ENCODE results near the gene WNT5B. TPM values are rescaled to one million over a fixed set of nuclear protein-coding genes. Genes with fewer than 3 reads are reported as not detected.

WNT5B gene
- total and polyA plus RNA-seq, 9 of the 15 experiments (the other 6 are each of a cell fraction or from before 2014, with no cell fraction given) = 0.42 to 16.8 (median 5.4) TPM

GRCh38 chr12:1594261-1595025 lies 34.6 kb upstream of the WNT5B start, which contains the start of gene FBXL14 (continued):
- TF ChIP-seq USF2 (CRISPR knock-in tag; IDR thresholded peaks at IDR 0.05) (peak; percentile 75), ZNF184 (CRISPR knock-in tag; IDR thresholded peaks at IDR 0.05) (no peak), POU5F1 (IDR thresholded peaks at IDR 0.05; ENCODE audit: borderline replicate concordance, low read depth, low read length, partially characterized antibody) (peak; percentile 25), SREBF1 (IDR thresholded peaks at IDR 0.05; ENCODE audit: borderline replicate concordance, low read depth, low read length) (0 out of 2 replicates have a peak, but pooled peaks have one; percentile 16), MITF (IDR thresholded peaks at IDR 0.05) (peak; percentile 63; the same call in 1 of the 2 replicates), ZBTB5 (IDR thresholded peaks at IDR 0.05) (no peak), BHLHE40 (IDR thresholded peaks at IDR 0.05; ENCODE audit: low read length) (peak; percentile 65), NCOA1 (IDR thresholded peaks at IDR 0.05; ENCODE audit: low read depth) (no peak), ZNF197 (CRISPR knock-in tag; IDR thresholded peaks at IDR 0.05; ENCODE audit: low read depth) (no peak), ZNF444 (CRISPR knock-in tag; IDR thresholded peaks at IDR 0.05) (no peak), FOSL1 (tag; conservative IDR thresholded peaks at IDR 0.05) (no peak), PTBP1 (IDR thresholded peaks at IDR 0.05; ENCODE audit: low read depth, low read length) (no peak), RBBP5 (IDR thresholded peaks at IDR 0.05; ENCODE audit: borderline replicate concordance, insufficient read depth, low read length, poor library complexity, severe bottlenecking) (peak; percentile 59), ZNF507 (tag; conservative IDR thresholded peaks at IDR 0.05) (no peak), KDM2B (CRISPR knock-in tag; IDR thresholded peaks at IDR 0.05) (no peak), NRF1 (conservative IDR thresholded peaks at IDR 0.05 in 1 of 2, IDR thresholded peaks at IDR 0.05 in 1 of 2) (peak; percentile 62 to 72; a peak in 2 of 4 replicates), ZFPM2 (CRISPR knock-in tag; IDR thresholded peaks at IDR 0.05) (no peak), HDAC1 (IDR thresholded peaks at IDR 0.05) (peak in 1 of 2 experiments; percentile 52; a peak in 1 of 4 replicates), FOXK2 (conservative IDR thresholded peaks at IDR 0.05 in 1 of 2, IDR thresholded peaks at IDR 0.05 in 1 of 2; ENCODE audit: low read depth in 2 of 2) (peak in 1 of 2 experiments; percentile 56; a peak in 1 of 4 replicates), HMG20A (CRISPR knock-in tag; conservative IDR thresholded peaks at IDR 0.05) (no peak), FOXJ2 (tag; IDR thresholded peaks at IDR 0.05) (peak; percentile 76; the same call in 1 of the 2 replicates), SIN3A (IDR thresholded peaks at IDR 0.05; ENCODE audit: borderline replicate concordance in 2 of 2, control insufficient read depth in 1 of 2, low read depth in 2 of 2, low read length in 2 of 2) (peak; percentile 51 to 71; a peak in 3 of 4 replicates)

Measured in K562 (cell line).